ENCODE results near the gene MPPED1.
A peak's percentile ranks its signal among the peaks of the same experiment; 100 is the strongest.

The MPPED1 gene

DNA sequence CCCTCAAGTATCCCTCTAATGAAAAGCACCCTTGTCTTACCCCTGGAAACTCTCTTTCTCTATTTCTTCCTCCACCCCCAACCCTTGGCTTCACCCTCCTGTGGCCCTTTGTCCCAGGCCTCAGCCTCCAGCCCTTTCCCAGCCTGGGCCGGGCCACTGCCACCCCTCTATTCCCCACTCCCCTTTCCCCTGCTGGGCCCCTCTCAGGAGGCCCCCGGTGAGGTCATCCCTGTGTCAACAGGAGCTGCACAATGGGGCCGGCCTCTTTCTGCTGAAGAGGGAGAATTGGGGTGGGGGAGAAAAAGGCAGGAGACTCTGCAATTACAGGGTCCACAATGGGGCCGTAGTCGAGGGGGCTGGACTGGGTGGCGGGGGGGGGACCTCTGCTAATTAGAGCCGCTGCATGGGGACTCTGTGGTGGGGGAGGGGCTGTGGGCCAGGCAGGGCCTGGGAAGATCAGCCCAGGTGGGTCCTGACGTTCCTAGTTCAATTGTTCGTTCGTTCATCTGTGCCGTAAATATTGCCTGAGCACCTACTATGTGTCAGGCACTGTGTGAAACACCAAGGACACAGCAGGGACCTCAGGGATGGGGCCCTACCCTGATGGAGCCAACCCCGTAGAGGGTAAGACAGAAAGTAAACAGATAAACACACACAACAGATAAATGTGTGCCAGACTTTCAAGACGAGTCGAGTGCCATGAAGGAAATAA is 18.5 kb upstream of the MPPED1 start:
- DNase-seq: no peak

DNA sequence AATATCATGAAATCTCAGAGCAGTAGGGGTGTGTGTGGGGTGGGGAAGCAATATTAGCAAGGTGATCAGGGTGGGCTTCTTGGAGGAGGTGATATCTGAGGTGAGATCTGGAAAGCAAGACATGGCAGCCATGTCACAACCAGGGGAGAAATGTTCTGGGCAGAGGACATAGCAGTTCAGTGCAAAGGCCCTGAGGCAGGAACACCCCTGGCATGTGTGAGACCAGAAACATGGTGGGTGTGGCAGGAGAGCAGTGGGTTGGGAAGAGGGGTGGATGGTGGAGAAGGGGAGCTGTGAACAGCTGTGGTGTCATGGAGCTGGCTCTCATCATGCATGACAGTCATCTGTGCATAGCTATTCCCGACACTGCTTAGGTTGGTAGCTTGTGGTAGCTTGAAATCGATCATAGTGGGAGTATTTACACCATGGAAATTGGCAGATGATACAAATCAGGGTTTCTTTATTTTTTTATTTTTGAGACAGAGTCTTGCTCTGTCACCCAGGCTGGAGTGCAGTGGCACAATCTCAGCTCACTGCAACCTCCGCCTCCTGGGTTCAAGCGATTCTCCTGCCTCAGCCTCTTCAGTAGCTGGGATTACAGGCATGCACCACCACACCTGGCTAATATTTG is 17.9 kb upstream of the MPPED1 start:
- DNase-seq: no peak

DNA sequence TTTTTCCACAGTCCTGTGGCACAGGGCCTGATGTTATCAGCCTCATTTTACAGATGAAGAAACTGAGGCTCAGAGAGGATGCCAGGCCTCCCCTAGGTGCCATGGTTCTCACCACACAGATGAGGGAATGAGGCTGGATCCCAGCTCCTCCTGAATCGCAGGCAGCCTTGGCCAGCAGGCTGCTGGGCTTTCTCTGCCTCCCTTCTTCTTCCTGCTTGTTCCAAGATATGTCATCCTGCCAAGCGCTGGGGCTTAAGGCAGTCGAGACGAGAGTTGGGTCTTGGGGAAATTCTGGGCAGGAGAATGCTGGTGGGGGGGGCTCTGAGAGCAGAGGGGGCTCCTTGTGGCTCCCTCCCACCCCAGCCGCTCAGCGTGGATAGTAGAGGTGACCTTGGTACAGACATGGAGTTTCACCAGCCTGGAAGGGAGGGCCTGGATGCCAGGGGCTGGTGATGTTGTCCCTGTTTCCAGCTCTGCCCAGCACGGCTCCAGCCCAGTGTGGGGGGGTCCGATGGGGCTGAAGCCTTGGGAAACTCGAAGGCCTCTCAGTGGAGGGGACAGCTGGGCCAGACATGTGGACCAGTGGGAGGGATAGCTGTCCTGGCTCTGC is 16.6 kb upstream of the MPPED1 start:
- no peak for DNase-seq

DNA sequence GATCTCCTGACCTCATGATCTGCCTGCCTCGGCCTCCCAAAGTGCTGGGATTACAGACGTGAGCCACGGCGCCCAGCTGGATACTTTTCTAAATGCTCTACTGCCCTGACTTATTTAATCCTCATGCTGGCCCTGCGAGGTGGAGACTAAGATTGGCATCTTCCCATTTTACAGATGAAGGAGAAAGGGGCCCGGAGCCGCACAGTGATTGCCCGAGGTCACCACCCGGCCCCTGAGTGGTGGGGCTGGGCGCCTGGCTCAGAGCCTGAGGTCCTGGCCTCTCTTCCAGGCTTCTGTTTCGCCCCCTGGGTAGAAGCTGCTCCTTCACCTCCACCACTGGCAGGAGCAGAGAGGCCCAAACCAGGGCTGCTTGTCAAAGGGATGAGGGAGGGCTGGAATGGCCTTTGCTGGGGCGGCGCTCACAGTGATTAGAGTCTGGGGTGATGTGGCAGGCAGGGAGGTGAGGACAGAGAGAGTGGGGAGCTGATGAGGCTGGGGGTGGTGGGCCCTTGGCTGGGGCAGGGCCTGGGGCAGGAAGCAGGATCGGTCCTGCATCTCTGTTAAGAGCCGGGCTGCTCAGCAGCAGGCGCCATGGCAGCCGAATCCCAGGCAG is 15.4 kb upstream of the MPPED1 start:
- no peak for DNase-seq

DNA sequence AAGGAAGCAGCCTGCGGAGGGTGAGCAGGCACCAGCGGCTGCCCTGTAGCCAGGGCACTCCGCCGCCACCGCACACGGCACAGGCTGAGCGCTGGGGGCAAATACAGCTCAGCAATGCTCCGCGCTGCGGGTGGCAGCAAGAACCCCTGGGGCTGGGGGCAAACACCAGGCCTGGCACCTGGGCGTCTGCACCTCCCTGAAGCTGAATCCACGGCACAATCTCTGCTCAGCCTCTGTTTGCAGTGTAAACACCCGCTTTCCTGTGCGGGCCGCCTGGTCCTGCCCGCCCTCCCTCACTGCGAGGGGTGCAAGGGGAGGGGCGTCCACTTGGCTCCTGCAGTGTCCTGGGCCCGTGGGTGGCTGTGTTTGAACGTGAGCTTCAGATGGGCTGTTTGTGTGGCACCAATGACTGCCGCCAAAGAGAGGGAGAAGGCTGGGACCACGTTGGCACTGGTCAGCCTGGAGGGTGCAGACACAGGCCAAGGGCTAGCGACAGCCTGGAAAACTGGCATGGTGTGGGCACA is 14.8 kb upstream of the MPPED1 start:
- DNase-seq: peak; percentile 66

DNA sequence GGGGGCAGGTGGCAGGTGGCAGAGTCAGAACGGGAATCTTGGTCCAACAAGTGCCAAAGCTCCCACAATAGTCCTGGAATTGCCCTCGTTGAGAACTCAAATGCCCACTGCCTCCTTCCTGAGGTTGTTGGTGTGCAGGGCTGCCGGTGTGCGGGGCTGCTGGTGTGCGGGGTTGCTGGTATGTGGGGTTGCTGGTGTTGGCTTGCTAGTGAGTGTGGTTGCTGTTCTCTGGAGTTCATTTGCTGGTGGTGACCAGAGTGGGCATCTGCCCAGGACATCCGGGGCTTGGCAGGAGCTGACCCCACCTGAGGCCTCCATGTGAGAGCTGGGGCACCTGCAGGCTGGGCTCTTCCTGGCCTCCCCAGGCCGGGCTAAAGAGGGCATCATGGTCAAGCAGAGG is 14.0 kb upstream of the MPPED1 start:
- no peak for DNase-seq

DNA sequence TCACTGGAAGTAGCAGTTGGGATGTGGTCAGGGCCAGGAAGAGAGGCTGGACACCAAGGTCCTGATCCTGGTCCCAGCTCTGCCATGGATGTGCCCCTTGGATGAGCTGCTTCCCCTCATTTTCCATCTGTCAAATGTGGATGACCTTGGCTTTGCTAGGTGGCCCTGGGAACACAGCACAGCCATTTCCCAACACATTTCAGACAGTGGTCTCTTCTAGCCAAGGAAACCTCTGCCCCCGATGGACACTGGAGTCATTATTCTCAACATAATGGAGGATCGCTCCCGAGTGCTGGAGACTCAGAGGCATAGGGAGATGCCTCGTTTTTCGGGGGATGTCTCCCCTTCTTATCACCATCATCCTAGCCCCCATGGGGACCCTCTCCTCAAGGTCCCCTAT is 13.6 kb upstream of the MPPED1 start:
- DNase-seq: no peak

DNA sequence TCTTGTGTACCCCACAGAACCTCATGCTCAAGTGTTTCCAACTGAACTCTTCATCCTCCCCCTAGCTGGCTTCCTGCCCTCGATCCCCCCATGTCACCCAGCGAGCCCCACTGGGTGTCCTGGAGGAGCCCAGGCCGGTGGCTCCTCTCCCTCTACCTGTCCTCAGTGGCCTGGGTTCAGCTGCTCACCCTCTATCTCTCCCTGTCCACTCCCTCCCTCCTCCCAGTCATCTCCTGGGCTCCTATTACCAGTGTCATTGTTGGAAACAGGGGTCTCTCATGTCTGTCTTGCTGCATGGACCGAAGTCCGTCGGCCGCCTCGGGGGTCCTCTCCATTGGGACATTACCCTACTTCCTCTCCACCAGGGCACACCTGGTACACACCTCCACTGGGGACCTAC is 12.9 kb upstream of the MPPED1 start:
- DNase-seq: no peak

DNA sequence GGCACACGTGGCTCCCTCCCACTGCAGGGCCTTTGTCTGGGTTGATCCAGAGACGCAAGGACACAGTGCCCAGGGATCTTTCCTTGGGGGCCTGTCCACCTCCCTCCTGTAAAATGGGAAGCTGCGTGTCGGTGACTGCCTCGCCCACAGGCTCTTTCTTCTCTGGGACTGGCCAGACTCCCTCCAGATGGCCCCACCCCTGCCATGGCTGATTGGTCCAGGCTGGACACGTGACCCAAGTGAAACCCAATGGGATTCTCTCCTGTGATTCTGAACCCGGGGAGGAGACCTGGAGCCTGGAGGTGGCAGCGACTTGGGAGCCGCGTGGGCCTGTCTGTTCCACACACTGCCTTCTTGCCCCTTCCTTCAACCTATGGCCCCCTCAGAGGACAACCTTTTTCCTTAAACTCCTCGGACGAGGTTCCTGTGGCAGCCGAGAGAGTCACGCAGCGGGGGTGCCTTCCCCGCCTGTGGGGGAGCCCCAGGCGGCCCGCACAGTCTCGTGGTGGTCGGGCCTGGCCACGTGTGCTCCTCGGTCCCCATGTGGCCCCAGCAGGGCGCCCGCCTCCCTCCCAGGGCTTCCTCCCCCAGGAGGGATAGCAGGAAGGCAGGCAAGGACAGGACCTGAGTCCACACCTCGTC is 12.4 kb upstream of the MPPED1 start:
- DNase-seq: no peak

DNA sequence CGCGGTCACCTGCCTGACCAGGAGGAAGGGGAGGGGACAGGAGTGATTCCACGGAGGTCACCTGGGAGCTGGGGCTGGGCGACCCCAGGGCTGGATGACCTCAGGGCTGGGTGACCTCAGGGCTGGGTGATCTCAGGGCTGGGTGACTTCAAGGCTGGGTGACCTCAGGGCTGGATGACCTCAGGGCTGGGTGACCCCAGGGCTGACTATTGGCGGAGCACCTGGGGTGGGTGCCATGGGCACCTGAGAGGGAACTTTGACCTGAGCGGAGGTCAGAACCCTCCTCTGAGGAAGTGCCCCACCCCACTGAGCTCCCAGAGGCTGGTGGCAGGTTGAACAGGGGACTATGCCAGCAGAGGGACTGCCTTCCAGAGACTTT is 11.8 kb upstream of the MPPED1 start:
- no peak for DNase-seq

DNA sequence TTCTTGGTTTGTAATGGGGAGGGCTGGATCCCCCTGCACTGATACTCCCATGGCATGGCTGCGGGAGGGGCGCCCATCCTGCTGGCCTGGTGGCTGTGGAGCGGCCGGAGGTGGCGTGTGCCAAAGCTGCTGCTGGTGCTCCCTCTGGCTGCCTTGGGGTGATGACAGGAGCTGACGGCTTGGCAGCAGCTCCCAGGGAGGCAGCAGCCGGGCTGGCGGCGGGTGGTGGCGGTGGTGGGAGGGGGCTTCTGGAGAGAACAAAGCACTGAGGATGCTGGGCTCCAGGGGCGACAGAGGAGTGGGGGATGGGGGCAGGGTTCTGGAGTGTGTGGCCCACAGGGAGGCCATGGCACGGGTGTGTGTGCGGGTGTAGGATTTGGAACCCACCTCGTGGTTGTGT is 11.4 kb upstream of the MPPED1 start:
- no peak for DNase-seq

DNA sequence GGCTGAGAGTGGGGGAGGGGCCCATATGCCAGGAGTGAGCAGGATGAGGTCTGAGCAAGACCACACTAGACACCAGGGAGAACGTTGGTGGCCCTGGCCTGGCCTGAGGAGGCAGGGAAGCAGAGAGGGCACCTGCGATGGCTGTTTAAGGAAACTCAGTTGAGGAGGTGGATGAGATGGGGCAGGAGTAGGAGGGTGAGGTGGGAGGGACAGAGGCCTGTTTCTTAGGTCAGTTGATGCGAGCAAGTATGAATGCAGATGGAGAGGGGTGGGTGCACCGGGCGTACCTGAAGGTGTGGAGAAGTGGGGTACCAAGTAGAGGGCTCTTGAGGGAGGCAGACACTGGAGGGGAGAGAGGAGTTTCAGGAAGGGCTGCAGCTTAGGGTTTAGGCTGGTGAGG is 10.6 kb upstream of the MPPED1 start:
- no peak for DNase-seq

DNA sequence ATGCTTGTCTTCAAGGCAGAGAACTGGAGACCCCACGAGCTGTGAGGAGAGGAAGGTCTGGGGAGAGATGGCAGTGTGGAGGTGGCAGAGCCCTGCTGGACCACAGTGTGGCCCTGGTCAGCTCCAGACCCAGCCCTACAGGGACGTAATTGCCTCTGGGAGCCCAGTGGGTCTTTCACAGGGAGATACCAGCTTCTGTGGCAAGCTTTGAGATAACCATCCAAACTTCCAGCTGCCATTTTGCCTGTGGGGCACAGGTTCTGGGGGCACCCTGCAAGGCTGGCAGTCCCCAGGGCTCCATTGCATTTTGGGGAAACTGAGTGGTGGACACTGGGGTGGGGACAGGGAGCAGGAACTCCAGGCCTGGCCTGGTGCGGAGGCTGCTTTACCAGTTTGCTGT is 10.2 kb upstream of the MPPED1 start:
- DNase-seq: no peak

DNA sequence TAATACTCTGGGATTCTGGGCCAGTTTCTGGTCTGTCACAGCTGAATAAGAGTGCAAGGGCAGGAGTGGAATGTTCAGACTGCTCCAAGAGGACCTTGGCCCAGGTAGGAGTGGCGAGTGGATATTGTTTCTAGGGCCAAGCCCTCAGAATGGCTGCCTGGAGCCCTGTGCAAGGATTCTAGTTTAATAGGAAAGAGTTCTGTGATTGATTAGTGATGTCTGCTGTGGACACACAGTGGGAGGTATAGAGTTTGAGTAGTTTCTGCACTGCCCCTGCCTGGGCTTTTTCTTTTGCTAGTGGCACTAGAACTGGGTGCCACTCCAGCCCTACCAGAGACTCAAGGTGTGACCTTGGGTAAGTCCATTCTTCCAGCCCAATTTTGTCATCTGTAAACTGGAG is 9.7 kb upstream of the MPPED1 start:
- DNase-seq: no peak

DNA sequence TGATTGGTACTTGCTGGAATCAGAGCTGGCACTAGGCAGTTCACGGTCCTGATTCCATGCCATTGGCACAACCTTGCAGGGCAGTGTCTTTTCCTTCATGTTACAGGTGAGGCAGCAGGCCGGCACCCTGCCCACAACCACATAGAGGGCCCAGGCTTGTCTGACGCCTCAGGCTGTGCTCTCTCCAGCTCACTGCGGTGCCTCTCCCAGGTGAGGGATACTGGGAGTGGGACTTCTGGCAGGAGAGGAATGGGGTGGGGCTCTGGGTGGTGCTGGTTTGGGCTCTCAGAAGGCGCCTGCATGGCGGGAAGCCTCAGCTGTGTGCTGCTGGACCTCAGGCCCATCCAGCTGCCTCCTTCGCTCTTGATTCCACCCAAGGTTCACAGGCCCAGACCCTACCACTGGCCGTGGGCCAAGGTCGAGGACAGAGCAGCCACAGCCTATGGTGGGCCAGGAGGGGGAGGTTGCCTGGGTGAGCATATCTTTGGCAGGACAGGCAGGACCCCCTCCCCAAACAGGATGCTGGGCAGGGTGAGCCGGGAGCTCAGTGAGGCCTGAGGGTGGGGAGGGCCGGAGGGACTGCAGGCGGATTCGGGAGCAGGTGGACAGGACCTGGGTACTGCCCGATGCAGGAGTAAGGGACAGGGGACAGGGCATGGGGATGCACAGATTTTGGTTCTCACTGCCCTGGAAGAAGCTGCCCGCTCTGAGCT is 7.0 kb upstream of the MPPED1 start:
- no peak for DNase-seq

DNA sequence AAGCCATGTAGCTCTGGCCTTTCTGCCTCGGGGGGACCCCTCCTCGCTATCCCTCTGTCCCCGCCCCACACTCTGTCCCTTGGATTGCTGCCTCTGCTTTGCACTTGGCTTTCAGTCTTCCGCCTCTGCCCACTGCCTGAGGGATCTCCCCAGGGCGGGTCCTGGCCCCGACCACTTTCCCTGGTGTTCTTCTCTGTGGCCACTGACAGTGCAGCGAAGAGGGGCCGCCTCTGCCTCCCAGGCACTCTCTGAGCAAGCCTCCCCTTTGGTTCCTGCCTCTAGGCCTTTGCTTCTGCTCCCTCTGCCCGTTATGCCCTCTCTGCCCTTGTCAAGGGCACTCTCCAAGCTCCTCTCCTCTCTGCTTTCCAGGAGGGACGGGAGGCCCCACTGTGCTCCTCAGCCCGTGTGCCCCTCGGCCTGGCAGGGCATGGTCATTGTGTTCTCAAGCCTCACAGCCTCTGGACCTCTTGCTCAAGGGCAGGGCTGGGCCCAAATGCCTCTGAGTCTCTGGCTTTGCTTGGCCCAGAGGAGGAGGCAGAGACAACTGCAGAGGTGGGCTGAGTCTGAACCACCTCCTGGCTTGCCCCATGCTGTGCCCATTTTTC is 5.5 kb upstream of the MPPED1 start:
- DNase-seq: no peak

DNA sequence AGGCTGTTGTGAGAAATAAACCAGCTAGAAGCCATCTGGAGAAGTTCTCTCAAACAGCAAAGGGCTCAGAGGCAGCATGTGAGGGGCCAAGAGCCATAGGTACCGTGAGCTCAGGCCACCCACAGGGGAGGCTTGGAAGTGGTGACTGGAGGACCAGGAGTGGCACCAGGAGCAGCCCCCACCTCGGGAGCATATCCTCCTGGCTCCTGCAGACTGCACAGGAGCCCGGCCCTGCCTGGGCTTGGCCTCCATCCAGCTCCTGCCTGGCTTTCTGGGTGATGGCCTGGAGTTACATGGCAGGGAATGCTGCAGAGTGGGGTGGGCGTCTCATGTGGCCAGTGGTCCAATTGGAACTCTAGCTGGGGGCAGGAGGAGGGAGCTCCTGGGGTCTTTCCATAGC is 4.2 kb upstream of the MPPED1 start:
- DNase-seq: no peak

DNA sequence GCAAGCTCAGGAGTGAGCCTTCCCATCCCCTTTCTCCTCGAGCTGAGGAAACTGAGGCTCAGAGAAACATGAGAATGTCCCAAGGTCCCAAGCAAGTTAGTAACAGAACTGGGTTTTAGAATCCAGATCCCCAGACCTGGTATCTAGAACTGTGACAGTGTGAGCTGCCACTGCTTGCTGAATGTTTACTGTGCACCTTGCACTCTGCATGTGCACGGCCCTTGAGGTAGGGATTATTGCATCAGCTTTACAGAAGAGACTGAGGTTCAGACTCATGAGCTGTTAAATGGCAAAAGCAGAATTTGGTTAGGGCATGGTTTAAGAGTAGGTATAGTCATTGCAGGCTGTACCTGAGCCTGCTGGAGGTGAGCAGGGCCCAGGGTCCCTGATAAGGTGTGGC is 3.8 kb upstream of the MPPED1 start:
- DNase-seq: no peak

DNA sequence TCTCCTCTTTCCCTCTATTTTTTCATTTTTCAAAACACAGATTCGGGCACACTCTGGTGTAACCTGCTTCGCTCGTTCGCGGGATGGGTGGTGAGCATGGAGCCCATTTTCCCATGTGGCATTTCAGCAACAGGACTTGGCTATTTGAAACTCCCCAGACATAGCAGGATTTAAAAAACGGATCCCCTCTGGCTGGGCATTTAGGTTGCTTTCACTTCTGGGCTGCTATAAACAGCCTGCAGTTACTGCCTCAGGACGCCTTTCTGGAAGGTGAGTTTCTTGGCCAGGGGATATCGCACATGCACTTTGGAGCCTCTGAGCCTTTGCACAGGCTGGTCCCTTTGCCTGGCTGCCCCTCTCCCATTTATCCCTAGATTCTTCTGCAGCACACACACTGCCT is 2.8 kb upstream of the MPPED1 start:
- no peak for DNase-seq

DNA sequence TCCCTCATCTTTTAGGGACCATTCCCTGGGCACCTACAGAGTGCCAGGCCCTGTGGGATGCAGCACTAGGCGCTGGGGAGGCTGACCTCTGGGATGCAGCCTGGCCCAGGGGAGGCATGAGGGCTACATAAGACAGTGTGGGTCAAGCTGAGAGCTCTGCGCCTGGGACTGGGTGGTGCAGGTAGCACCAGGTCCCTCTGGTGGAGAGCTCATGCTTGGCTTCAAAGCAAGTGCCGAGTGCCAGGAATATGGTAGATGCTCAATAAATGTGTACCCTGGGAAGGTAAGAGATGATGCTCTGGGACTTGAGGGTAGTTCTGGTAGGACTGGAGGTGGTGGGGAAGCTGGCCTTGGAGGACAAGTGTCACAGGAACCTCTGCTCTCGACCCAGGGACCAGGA is 2.0 kb upstream of the MPPED1 start:
- DNase-seq: no peak

DNA sequence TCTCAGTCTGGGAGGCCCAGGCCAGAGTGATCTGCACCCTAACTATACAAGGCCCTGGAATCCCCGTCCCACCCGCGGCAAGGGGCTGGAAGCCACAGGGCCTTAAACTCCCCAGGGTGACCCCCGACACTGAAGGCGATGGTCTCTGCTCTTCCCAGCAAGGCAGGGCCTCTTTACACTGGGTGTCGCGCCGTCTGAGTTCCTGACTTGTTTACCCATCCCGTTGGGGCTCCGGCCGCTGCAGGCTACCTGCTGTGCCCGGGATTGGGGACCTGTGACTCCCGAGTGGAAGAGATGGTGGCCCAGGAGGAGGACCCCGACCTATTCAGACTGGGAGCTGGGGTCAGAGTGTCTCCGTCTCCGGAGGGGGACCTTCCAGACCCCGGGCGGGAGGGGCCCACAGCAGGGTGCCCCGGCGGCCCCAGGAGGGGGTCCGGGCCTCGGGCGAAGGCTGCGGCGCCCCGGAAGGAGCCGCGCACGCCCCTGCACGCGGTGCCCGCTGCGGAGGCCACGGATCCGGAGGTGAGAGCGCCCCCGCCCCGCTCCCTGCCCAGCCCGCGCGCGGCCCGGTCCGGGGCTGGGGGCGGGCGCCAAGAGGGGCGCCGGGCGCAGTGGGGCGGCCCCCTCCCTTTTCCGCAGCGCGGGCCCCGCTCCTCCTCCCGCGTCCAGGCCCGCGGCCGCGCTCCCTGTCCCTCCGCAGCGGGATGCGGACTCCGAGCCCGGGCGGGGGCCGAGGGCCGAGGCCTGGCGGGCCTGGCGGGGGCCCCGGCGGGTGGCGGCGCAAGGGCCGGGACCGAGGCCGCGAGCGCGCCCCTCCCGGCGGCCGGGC is 560 bp upstream of the MPPED1 start:
- no peak for DNase-seq

Measured in NCI-H1417 treated with DMSO at 0.1 percent for 48 hours (cell line).